NB4 (cell line): ENCODE measurements around the gene TWIST2.
A peak's percentile ranks its signal among the peaks of the same experiment; 100 is the strongest.

ENCODE experiments used
- DNase-seq: peaks from one replicate; pipeline ENCODE4 v3.0.0; 2010; ENCODE audit warnings: low read depth
- H3K4me3 ChIP-seq: one replicate; pipeline ENCODE4 v1.5.1; 2011; ENCODE audit warnings: mild to moderate bottlenecking, low read depth, low read length, moderate library complexity
- CTCF ChIP-seq: IDR thresholded peaks from one replicate; pipeline ENCODE4 v1.5.1; 2012; ENCODE audit warnings: low read depth, low read length
- MAX ChIP-seq: IDR thresholded peaks from 2 replicates; pipeline ENCODE4 v1.6.1; 2011; ENCODE audit warnings: low read depth, low read length
- MYC ChIP-seq: IDR thresholded peaks from 2 replicates; pipeline ENCODE4 v1.6.1; 2011; ENCODE audit warnings: low read depth, low read length
- POLR2A ChIP-seq: IDR thresholded peaks from 2 replicates; pipeline ENCODE4 v1.6.1; 2011; ENCODE audit warnings: mild to moderate bottlenecking; ENCODE audit not compliant: insufficient read length; ENCODE audit errors: extremely low read depth

The TWIST2 gene

GRCh38 chr2:238821944-238822670 is 25.8 kb upstream of the TWIST2 start:
- TF ChIP-seq CTCF, result no peak
- TF ChIP-seq MYC, result no peak
- TF ChIP-seq POLR2A, result no peak
- no peak for TF ChIP-seq MAX

GRCh38 chr2:238822955-238823354 is 24.9 kb upstream of the TWIST2 start:
- no peak for DNase-seq
- TF ChIP-seq MAX (no peak), CTCF (no peak), MYC (no peak), POLR2A (no peak)
- no peak overlapping the region for H3K4me3 ChIP-seq

More at GRCh38 chr2:238821944-238822670, 25.8 kb upstream of the TWIST2 start:
- no peak for DNase-seq
- no peak overlapping the region for H3K4me3 ChIP-seq

GRCh38 chr2:238831177-238831576 is 16.7 kb upstream of the TWIST2 start:
- DNase-seq, result no peak
- no peak for TF ChIP-seq MYC
- no peak for TF ChIP-seq MAX
- no peak for TF ChIP-seq POLR2A
- TF ChIP-seq CTCF, result no peak
- H3K4me3 ChIP-seq, result no peak overlapping the region

- no peak overlapping the region for H3K4me3 ChIP-seq
- TF ChIP-seq MYC (no peak), MAX (no peak), CTCF (no peak), POLR2A (no peak)
- no peak for DNase-seq
Measured at GRCh38 chr2:238834982-238835381, 12.9 kb upstream of the TWIST2 start.

GRCh38 chr2:238835726-238836301 is 12.1 kb upstream of the TWIST2 start:
- TF ChIP-seq POLR2A (no peak), CTCF (peak; percentile 35), MYC (no peak)
- H3K4me3 ChIP-seq, result no peak overlapping the region
- no peak for DNase-seq
